GM12801 (cell line): ENCODE measurements around the gene MTCL1.

ENCODE experiments used
- CTCF ChIP-seq: IDR thresholded peaks from one replicate; pipeline ENCODE4 v1.5.1; 2011; ENCODE audit warnings: control low read depth; ENCODE audit not compliant: insufficient read length; ENCODE audit errors: extremely low read depth

MTCL1 gene

GRCh38 chr18:8826971-8827370, 121.6 kb downstream of the MTCL1 start:
- no peak for TF ChIP-seq CTCF

GRCh38 chr18:8828300-8828699, 122.9 kb downstream of the MTCL1 start:
- no peak for TF ChIP-seq CTCF

- TF ChIP-seq CTCF: no peak
Measured at GRCh38 chr18:8828798-8829197, 123.4 kb downstream of the MTCL1 start.

- TF ChIP-seq CTCF: no peak
Measured at GRCh38 chr18:8830067-8831060, 125.0 kb downstream of the MTCL1 start.

GRCh38 chr18:8831112-8831511, 125.8 kb downstream of the MTCL1 start:
- TF ChIP-seq CTCF: no peak

GRCh38 chr18:8831531-8831930, 126.2 kb downstream of the MTCL1 start:
- TF ChIP-seq CTCF: no peak

GRCh38 chr18:8833480-8833879, 128.1 kb downstream of the MTCL1 start:
- TF ChIP-seq CTCF: no peak
